Measurements from ENCODE around the gene FMNL3. TPM values are rescaled to one million over a fixed set of nuclear protein-coding genes. Genes with fewer than 3 reads are reported as not detected.
"Not testable (repeated sequence)": the region's sequence is repeated elsewhere in the genome, so short reads cannot be mapped to it uniquely, and the experiment has no call there.

FMNL3 gene
- total RNA-seq, 1 donor from 2014 or later = 21.1 TPM

DNA sequence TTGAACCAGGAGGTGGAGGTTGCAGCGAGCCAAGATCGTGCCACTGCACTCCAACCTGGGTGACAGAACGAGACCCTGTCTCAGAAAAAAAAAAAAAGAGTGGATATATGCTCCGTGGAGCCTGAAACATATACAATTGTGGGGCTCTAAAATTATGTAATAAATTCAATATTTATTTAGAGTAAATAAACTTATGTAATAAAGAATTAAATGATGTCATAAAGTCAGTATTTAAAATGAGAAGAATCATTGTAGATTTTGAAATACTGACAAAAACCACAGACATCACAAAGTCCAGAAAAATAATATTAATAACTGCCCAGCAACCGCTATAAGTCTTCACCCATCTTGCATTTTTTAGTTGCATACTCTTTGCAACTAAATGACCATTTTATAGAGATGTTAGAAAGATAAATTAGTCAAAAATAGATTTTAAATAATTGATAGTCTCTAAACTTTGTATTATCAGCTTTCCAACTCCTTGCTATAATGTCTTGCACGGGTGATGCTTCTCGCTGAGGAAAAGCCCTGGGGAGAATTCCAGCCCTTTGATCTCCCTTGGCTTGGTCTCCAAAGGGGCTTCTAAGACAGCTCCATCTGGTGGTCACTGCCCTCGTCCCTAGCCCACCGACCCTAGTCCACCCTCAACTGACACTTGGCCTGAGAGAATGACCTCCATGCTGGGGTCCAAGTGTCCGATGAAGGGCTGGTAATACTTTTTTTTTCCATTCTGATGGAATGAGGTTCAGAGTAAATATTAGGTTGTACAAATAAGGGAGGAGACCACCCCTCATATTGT is 26.2 kb upstream of the FMNL3 start:
- no peak for TF ChIP-seq CTCF (conservative IDR thresholded peaks at IDR 0.05)
- no peaks in the 10 kb centered on the region for H3K36me3 Mint-ChIP-seq
- peaks cover 8% of the 10 kb centered on the region for H3K9me3 Mint-ChIP-seq
- no peaks in the 10 kb centered on the region for H3K4me1 Mint-ChIP-seq (ENCODE audit: unreplicated experiment)
- DNase-seq (ENCODE audit: extremely low spot score, unreplicated experiment) = no peak
- H3K27ac Mint-ChIP-seq = no peak overlapping the region
- peaks cover 13% of the 10 kb centered on the region for H3K27me3 Mint-ChIP-seq
- no peak overlapping the region for H3K4me3 Mint-ChIP-seq

GRCh38 chr12:49730568-49731101 is 23.4 kb upstream of the FMNL3 start:
- no peaks in the 10 kb centered on the region for H3K4me1 Mint-ChIP-seq (ENCODE audit: unreplicated experiment)
- peaks cover 20% of the 10 kb centered on the region for H3K27me3 Mint-ChIP-seq
- no peak overlapping the region for H3K27ac Mint-ChIP-seq
- TF ChIP-seq CTCF (conservative IDR thresholded peaks at IDR 0.05) = no peak
- peaks cover 8% of the 10 kb centered on the region for H3K9me3 Mint-ChIP-seq
- no peak overlapping the region for H3K4me3 Mint-ChIP-seq
- DNase-seq (ENCODE audit: extremely low spot score, unreplicated experiment) = no peak
- H3K36me3 Mint-ChIP-seq = no peaks in the 10 kb centered on the region

DNA sequence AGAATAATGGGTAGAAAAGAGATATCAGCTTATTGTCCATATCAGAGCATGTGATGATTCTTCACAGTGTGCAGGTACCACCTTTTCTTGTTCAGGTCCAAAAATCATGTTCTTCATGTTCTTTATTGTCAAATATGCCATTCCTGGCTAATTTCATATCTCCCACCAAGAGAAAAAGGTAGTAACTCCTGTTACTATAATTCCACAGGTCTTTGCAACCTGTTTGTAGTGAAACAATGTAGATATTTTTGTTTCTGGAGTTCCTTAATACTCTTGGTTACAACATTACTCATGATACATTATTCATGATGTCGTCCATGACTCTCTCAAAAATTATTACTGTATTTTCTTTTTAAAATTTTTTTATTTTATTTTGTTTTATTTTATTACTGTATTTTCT is 22.8 kb upstream of the FMNL3 start:
- no peaks in the 10 kb centered on the region for H3K4me1 Mint-ChIP-seq (ENCODE audit: unreplicated experiment)
- TF ChIP-seq CTCF (conservative IDR thresholded peaks at IDR 0.05) = no peak
- no peak overlapping the region for H3K27ac Mint-ChIP-seq
- no peaks in the 10 kb centered on the region for H3K36me3 Mint-ChIP-seq
- peaks cover 24% of the 10 kb centered on the region for H3K27me3 Mint-ChIP-seq
- no peak overlapping the region for H3K4me3 Mint-ChIP-seq
- peaks cover 3% of the 10 kb centered on the region for H3K9me3 Mint-ChIP-seq
- DNase-seq (ENCODE audit: extremely low spot score, unreplicated experiment) = no peak

DNA sequence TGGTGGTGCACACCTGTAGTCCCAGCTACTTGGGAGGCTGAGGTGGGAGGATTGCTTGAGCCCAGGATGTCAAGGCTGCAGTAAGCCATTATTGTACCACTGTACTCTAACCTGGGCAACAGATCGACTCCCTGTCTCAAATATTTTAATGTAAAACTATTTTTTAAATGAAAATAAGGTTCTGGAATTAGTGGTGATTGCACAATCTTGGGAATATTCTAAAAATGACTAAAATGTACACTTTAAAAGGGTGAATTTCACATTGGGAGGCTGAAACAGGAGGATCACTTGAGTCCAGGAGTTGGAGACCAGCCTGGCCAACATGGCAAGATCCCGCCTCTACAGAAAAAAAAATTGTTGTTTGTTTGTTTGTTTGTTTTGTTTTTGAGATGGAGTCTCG is 21.2 kb upstream of the FMNL3 start:
- Mint-ChIP-seq H3K36me3 (no peaks in the 10 kb centered on the region), H3K4me3 (no peak overlapping the region), H3K9me3 (no peaks in the 10 kb centered on the region), H3K4me1 (ENCODE audit: unreplicated experiment) (no peaks in the 10 kb centered on the region), H3K27me3 (peaks cover 28% of the 10 kb centered on the region), H3K27ac (no peak overlapping the region)
- DNase-seq (ENCODE audit: extremely low spot score, unreplicated experiment) = no peak
- TF ChIP-seq CTCF (conservative IDR thresholded peaks at IDR 0.05) = no peak

DNA sequence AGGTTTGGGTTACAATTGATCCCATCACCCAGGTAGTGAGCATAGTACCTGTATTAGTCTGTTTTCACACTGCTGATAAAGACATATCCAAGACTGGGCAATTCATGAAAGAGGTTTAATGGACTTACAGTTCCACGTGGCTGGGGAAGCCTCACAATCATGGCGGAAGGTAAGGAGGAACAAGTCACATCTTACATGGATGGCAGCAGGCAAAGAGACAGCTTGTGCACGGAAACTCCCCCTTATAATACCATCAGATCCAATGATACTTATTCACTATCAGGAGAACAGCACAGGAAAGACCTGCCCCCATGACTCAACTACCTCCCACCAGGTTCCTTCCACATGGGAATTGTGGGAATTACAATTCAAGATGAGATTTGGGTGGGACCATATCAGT is 14.2 kb upstream of the FMNL3 start:
- H3K27me3 Mint-ChIP-seq = peaks cover 29% of the 10 kb centered on the region
- H3K36me3 Mint-ChIP-seq; DNase-seq (ENCODE audit: extremely low spot score, unreplicated experiment); H3K4me1 Mint-ChIP-seq (ENCODE audit: unreplicated experiment); H3K27ac Mint-ChIP-seq; H3K9me3 Mint-ChIP-seq; H3K4me3 Mint-ChIP-seq: not testable (repeated sequence)

- H3K4me1 Mint-ChIP-seq (ENCODE audit: unreplicated experiment) = no peaks in the 10 kb centered on the region
- TF ChIP-seq CTCF (conservative IDR thresholded peaks at IDR 0.05) = no peak
These were observed 13.0 kb upstream of the FMNL3 start for GRCh38 chr12:49720214-49720613.

DNA sequence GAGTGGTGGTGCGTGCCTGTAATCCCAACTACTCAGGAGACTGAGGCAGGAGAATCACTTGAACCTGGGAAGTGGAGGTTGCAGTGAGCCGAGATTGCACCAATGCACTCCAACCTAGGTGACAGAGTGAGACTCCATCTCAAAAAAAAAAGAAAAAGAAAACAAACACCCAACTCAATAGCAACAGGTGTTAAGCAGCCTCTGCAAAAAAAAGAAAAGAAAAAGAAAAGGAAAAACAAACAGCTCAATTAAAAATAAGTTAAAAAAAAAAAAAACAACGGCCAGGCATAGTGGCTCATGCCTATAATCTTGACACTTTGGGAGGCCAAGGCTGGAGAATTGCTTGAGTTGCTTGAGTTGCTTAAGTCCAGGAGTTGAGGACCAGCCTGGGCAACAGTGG is 10.6 kb upstream of the FMNL3 start:
- not testable (repeated sequence) for H3K9me3 Mint-ChIP-seq; DNase-seq (ENCODE audit: extremely low spot score, unreplicated experiment); H3K4me1 Mint-ChIP-seq (ENCODE audit: unreplicated experiment); H3K4me3 Mint-ChIP-seq; H3K36me3 Mint-ChIP-seq; H3K27ac Mint-ChIP-seq
- H3K27me3 Mint-ChIP-seq = peaks cover 30% of the 10 kb centered on the region

More at GRCh38 chr12:49720214-49720613, 13.0 kb upstream of the FMNL3 start:
- Mint-ChIP-seq H3K9me3 (no peaks in the 10 kb centered on the region), H3K4me3 (no peak overlapping the region), H3K27ac (no peak overlapping the region), H3K36me3 (no peaks in the 10 kb centered on the region), H3K27me3 (peaks cover 29% of the 10 kb centered on the region)
- DNase-seq (ENCODE audit: extremely low spot score, unreplicated experiment) = no peak

Data from type B pancreatic cell (in vitro differentiated cells).